HG03460 (cell line): ENCODE results near the gene RET.
A peak's percentile ranks its signal among the peaks of the same experiment; 100 is the strongest.

Experiments
- ATAC-seq: cut with Tn5 transposase; IDR thresholded peaks from one replicate; pipeline ENCODE4 v1.9.1; 2021; ENCODE audit not compliant: unreplicated experiment

The RET gene

GRCh38 chr10:43106256-43107091 lies 29.6 kb downstream of the RET start:
- no peak for ATAC-seq

- ATAC-seq, result no peak
These were observed 32.1 kb downstream of the RET start for GRCh38 chr10:43108951-43109350.

GRCh38 chr10:43109671-43110249 lies 32.9 kb downstream of the RET start:
- ATAC-seq, result no peak

GRCh38 chr10:43110338-43111071 lies 33.6 kb downstream of the RET start:
- peak; percentile 52 for ATAC-seq

GRCh38 chr10:43111101-43111500 lies 34.2 kb downstream of the RET start:
- ATAC-seq, result no peak

GRCh38 chr10:43111921-43112607 lies 35.2 kb downstream of the RET start:
- ATAC-seq, result no peak

- no peak for ATAC-seq
These were observed 35.7 kb downstream of the RET start for GRCh38 chr10:43112608-43112961.

GRCh38 chr10:43113201-43114087 lies 36.6 kb downstream of the RET start:
- no peak for ATAC-seq

GRCh38 chr10:43114088-43114742 lies 37.3 kb downstream of the RET start:
- ATAC-seq, result no peak

- ATAC-seq, result no peak
These were observed 38.1 kb downstream of the RET start for GRCh38 chr10:43114743-43115611.

- ATAC-seq, result no peak
These were observed 39.2 kb downstream of the RET start for GRCh38 chr10:43115881-43116595.

GRCh38 chr10:43116596-43116995 lies 39.7 kb downstream of the RET start:
- ATAC-seq, result no peak

GRCh38 chr10:43117031-43117776 lies 40.3 kb downstream of the RET start:
- no peak for ATAC-seq

GRCh38 chr10:43117777-43118583 lies 41.1 kb downstream of the RET start:
- no peak for ATAC-seq

- ATAC-seq, result no peak
These were observed 42.0 kb downstream of the RET start for GRCh38 chr10:43118631-43119415.
